Activated CD4-positive, alpha-beta T cell treated with anti-CD3 and anti-CD28 coated beads, Interleukin-10, Interleukin-2, amounts not matched to agents 100 ng/mL and 50 ng/mL, durations not matched to agents 16 hours and 8 hours (primary cell): ENCODE data around the gene SHTN1.
A peak's percentile ranks its signal among the peaks of the same experiment; 100 is the strongest.

Experiments used
- DNase-seq: peaks from one replicate; pipeline ENCODE4 v3.0.0-alpha.2; 2020

SHTN1 gene

DNA sequence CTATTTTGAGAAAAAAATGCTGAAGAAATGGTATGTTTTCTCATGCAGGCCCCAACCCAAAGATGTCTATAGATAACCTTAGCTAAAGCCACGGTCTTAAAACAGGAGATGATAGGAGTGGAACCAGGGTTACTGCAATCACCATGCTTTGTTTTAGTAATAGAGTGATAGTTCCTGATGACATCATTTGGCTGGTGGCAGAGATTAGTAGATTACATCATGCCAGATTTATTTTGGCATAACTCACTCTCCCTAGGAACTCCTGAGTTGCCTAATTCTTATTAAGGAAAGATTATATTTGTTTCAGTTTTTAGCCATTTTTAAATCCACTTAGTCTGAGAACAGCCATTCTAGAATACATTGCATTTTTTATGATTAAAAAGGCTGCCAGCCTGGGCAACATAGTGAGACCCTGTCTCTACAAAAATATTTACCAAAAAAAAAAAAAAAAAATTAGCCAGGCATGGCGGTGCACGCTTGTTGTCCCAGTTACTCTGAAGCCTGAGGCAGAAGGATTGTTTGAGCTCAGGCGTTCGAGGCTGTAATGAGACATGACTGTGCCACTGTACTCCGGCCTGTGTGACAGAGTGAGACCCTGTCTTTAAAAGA, 137.9 kb downstream of the SHTN1 start:
- no peak for DNase-seq

DNA sequence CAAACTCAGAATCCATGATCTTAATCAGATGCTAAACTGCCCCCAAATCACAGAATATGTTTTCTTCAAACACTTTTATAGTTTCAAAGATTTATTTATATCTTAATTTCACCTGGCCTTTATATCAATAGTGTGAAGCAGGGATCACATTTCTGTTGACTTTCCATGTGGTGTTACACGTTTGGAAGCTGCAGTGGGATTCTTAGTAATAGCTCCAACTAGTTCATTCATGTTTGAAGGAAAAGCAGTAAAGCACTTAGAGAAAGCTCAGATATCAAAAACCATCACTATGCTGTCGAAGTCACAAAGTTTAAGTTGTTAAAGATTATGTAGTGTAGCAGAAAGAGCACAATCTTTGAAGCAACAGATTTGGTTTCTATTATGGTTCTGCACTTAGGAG, 138.9 kb downstream of the SHTN1 start:
- no peak for DNase-seq

DNA sequence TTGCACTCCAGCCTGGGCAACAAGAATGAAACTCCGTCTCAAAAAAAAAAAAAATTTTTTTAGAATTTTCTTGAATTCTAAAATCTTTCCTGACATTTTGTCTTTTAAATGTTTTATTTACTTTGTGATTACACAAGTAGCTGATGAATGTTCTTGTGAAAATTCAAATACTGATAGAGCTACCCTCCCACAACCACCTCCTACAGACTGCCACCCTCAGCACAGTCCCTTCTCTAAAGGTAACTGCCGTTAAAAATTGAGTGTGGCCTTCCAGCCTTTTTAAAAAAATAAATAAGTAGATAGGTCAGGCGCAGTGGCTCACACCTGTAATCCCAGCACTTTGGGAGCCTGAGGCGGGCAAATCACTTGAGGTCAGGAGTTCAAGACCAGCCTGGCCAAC, 140.6 kb downstream of the SHTN1 start:
- no peak for DNase-seq

DNA sequence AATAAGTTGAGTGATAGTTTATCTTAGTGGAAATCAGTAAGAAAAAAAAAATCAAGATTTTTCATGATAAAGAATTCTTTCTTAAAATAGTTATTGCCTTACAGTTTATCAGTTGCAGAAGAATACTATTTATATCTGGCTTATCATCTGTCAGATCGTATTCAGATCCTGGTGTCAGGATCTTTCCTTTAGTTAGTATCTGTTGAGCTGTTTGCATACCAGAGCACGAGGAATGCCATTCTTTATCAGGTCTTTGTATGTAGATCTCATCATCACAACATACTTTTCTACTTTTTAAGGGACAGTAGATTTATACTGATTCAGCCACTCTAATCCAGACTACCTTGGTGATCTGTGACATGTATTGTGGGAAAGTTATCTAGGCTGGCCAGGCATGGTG, 143.2 kb downstream of the SHTN1 start:
- no peak for DNase-seq

DNA sequence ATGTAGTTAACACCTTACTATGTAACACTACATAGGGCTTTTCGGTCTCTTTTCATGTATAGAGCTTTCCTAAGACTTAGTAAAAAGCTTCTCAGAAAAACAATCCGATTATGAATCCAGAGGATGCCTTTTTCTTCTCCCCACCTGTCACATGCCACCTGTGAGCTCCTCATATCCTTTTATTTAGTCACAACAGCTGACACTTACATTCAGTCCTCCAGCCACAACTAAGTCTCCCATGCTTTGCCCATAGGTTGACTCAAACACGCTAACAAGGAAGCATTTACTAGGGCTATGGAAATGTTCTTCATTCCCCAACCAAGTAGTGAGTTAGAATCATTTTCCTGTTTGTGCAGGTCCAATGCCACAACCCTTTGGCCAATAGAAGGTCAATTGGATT, 147.8 kb downstream of the SHTN1 start:
- no peak for DNase-seq

DNA sequence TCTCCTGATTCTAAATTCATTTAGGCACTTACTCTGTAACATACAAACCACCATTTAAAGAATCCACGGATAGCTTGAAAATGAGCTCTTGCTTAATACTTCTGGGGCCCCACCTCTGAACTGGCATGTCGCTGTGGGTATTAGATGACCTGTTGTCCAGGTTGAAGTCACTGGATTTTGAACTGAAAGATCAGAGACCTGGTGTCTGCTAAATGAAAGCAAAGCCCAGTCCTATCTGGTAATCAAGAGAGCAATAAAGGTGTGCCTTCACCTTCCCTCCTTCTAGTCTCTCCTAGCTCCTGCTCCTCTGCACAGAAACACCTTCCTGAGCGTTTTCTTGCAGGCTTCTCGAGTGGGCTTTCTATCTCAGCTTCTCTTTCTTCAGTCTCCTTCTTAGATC, 151.3 kb downstream of the SHTN1 start:
- no peak for DNase-seq

DNA sequence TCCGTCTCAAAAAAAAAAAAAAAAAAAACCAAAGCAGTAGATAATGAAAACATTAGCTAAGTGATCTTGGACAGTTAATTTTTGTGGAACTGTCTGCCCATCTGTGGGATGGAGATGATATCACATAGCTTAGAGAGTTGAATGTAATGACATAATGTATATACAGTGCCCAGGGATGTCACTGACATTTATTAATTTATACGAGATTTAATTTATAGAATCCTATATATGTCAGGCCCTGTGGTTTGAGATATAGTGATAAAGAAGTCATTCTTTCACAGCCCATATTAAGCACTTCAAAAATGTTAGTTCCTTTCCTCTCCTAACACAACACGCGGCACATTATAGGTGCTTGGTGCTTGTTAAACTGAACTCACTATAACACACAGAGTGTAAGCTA, 151.7 kb downstream of the SHTN1 start:
- DNase-seq: no peak

DNA sequence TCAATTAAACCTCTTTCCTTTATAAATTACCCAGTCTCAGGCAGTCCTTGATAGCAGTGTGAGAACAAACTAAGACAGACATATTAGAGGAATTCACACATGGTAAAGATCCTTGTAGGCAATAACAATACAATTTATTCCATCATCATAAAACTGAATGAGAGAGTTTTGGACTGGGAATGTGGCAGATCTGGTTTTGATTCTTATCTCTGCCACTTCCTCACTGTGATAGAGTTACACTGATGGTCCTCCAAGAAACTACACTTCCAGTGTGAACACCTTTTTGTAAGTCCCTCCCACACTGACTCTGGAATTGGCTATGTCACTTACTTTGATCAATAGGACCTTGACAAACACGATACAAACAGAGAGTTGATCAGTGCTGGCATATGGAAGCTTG, 152.7 kb downstream of the SHTN1 start:
- no peak for DNase-seq

DNA sequence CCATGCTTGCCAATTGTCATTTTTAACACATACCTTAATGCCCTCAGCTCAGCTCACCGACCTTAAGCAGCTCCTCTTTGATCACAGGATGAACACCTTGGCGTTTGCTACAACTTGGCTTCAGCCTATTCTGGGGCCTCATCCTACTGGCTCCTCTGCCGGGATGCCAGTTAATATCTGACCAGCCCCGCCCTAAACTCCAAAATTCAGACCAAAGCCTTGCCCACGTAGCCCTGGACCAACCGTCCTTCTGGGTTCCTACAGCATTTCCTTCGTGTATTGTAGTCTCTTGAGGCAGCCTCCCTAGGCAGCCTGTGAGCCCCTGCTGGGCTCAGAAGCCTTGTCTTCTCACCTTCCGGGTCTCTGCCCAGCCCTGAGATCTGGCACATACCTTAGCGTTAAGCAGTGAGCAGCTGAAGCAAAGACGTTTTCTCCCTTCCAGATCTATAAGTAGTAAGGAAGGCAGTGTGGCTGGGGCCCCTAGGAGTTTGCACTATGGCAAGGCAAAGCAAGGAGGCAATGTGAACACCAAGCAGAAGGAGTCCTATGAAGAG, 154.9 kb downstream of the SHTN1 start:
- DNase-seq: no peak

DNA sequence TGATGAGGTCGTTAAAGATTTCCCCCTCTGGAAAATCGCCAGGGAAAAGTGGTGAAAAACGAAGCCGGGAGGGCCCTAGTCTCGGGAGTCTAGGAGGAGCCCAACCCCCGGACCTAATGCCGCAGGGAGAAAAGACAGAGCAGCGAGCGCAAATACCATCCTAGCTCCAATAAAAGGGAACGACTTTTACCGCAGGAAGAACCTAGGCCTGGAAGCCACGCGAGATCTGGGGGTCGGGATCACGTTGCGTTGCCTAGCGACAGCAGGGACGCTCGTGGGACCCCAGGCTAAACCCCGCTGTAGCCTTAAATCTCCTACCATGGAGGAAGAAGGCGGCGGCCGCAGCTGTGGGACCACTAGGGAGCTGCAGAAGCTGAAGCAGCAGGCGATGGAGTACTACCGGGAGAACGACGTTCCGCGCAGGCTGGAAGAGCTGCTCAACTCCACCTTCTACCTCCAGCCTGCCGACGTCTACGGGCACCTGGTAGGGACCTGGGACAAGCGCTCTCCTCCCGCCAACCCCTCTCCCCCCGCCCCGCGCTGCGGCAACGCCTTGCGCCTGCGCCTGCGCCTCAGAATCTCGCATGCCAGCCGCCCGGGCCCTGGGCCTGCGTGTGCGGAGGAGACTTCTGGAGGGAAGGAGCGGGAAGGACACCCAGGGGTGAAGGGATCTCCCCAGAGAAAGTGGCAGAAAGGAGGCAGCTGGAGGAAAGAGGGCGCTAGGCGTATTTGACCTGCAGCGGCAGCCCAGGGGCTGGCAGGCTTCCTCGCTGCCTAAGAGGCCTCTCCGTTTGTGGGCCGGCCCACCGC, 155.5 kb downstream of the SHTN1 start, which contains the start of gene ENO4:
ENO4 (plus strand) TSS at position 252 of the 810 bp plus-strand sequence; CDS start at position 320, 68 bp downstream.
- DNase-seq: peak; percentile 34

DNA sequence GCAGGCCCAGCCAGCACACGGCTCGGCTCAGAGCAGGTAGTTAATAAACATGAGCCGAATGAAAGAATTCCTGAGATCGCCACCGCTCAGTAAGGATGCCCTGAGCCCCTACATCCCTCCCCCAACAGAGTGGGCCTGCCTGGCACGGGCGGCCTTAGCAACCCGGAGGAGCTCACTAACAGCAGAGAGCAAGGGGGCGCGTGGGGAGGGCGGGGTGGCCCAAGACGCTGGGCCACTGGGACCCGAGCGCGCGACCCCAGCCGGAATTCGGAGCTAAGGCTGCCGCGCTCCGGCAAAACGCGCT, 156.1 kb downstream of the SHTN1 start:
- no peak for DNase-seq

DNA sequence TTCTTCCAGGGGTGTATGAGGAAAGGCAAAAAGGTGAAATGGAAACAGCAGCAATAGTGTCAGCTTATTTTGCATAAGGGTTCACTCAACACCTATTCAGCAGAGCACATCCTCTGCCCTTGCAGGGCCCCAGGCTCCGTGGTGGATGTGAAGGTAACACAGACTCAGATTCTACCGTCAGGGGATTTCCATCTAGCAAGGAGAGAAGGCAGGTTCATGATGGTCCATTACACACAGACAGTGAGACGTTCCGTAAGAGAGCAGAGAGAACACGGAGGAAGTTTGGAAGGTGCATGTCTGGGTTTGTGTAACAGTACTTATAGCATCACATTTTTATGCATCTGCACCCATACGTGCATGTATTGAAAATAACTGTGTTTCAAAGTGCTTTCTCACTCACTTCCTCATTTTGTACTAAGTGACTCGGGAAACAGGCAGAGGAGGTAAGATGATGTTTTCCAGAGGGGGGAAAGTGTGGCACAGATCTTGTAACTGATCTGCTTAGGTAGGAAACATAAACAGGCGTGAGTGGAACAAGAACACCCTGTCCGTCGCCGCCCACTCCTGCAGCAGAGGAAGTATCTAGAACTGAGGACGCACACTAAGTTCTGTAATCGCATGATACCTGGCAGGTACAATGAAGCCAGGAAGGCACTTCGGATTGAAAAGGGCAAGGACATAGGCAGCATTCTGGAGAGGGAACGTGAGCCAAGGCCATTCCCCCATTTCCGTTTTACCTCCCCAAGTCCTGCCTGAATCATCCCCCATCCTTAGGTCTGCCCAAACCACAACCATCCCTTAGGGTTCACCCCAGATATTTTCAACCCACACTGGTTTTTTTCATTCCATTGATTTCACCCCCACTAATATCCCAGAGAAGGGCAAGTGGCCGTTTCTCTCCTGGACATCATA, 156.7 kb downstream of the SHTN1 start:
- peak; percentile 45 for DNase-seq

DNA sequence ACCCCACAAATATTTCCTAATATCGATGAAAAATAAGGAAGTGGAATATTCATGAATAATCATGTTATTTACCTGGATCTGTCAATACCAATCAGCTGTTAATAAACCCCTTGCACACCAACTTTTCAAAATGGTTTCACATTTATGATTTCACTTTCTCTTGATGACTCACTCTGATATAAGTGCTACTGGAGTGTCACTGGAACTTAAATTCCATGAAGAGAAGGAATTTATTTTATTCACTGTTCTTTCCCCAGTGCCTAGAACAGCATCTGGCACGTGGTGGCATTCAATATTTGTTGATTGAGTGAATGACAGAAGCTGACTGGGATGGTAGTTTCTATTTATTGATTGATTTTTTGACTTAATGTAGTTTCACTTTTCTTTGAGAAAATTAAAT, 159.2 kb downstream of the SHTN1 start:
- no peak for DNase-seq

DNA sequence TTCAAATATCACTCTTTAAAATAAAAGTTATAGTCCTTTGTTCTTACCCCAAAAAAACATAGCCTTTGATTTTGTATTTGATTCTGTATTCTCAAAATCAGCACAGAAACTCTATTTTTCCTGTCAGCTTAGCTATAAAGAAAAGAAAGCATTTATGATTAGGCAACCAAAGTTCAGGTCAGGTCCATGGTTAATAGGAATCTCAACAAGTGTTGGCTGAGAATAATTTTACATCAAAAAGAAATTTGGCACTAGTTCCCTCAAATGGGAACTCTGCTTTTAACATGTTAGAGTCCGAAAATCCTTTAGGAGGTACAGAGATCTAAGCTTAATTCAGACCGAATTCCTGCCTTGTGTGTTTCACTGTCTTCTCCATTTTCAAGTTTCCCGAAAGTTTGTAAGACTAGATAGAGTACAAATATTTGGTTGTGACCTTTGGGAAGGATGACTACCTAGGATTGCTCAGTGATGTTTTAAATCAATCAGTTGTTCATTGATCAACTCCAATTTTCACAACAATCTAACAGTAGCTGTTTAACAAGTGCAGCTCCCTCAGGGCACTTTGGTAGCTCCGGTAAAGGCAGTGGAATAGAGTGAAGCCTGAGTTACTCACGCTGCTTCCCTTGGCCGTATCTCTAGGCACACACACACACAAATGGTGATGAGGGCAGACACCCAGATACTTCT, 164.5 kb downstream of the SHTN1 start:
- DNase-seq: no peak

DNA sequence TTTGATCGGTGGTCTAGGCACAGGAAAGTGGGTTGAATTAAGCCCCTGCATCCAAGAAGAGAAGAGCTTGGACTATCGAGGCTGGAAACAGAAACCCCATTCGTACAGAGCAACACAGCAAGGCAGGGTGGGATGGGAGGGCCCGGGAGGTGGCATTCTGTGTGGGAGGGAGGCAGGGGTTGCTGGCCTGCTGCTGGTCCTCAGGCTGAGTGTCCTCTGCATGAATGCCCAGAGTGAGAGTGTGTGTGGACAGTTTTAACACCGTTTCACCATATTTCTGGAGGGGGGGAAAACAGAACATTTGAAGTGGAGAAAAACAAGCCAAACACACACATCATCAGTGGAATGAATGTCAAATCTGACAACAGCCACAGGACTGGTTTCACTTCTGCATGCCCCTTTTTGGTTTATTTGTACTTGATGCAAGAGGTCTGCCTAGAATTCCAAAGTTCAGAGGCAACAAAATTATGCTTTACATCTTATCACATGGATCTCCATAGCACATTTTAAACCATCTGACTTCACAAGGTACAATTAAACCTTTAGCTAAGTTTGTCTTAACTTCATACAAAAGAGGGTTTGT, 166.8 kb downstream of the SHTN1 start:
- DNase-seq: no peak

DNA sequence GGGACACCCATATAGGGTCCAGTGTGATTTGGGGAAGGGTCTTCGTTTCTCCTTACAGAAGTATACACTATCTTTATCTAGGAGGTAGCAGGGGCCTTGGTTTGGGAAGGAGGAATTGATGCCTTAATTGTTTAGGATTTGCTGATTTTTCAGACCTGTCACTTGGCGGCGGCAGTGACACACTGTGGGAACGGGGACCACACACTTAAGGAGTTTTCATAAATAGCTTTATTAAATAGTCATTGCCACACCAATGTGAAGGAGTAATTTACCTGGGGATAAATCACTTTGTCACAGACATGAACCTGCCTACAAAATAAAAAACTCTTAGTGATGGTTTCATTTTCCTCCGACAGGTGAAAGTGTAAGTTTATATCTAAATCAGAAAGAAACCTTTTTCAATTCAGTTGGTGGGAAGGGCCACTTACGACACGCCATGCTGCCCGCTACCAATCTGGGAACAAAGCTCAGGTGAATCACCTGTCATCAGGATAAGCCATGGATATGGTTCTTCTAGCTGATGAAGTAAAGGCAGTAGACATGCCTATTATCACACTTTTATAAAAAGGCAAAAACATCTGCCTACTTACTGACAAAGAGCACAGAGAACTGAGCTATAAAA, 168.0 kb downstream of the SHTN1 start:
- DNase-seq: no peak

DNA sequence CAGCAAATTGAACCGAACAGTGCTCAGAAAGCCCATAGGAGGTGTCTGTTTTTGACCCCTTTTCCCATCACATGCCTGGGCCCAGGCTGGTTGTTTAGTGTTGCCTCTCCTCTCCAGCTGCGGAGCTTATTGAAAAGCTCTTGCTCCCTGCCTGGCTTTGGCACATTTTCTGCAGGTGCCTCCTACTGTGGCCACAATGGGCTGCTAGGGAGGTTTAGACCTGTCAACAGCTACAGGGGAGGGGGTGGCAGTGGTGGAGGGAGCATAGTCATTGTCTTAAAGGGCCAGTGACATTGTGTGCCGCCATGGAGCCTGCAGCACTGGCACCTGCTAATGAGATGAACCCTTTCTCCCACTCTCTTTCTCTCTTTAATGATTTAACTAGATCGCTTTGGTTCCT, 168.9 kb downstream of the SHTN1 start:
- no peak for DNase-seq

DNA sequence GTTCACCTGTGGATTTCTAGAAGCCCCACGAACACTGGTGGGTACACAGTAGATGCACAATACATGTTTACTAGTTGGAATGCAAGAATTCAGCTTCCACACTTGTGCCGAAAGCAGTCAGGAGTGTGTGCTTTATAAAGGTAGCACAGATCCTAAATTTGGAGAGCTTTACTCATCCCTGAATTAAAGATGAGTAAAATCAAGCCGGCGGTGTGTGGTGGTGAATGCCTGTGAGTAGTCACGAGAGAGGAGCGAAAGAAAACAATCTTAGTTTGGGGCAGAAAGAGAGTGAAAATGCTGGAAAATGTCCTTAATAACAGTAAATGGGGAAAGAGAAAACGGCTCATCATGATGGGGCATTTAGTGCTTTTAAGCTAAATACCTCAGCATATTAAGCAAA, 169.3 kb downstream of the SHTN1 start:
- no peak for DNase-seq

DNA sequence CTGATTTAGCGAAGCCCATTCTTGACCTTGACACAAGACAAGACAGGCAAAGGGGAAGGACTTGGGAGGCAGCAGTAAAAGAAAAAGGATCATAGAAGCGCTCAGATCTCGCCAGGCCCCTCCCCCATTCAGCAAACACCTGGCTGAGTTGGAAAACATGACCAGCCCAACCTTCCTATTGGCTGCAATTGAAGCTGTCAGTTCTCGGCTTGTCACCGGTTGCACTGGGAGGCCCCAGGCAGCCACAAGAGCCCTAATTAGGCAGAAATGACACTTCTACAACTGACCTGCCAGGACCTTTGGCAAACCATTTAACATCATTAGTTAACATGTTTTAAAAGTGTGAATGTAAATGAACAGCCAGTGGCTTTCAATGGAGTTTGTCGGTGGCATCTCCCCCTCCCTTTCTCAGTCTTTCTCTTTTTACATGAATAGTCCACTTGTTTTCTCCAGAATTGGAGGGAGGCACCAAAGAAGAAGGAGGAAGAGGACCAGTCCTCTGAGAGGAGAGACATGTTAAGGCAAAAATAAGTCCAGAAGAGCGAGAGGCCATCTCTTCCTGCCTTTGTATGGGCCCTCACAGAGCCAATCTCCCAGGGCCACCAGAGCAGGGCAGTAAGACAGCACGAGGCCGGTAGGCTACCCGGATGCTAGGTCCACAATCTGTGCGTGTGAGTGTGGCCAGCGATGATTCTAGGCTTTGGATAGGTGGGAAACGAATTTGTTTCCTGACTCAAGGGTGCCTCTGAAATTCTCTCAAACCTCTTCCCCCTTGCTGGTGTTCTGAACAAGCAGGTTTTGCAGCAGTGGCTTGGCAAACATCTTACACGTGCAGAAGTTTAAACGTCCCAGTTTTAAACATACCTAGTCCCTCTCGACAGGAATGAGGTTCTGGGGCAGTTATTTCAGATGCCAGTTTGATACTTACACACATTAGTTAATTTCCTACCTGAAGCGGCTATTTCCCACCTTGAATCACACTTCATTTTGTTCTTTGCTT, 170.7 kb downstream of the SHTN1 start:
- no peak for DNase-seq

DNA sequence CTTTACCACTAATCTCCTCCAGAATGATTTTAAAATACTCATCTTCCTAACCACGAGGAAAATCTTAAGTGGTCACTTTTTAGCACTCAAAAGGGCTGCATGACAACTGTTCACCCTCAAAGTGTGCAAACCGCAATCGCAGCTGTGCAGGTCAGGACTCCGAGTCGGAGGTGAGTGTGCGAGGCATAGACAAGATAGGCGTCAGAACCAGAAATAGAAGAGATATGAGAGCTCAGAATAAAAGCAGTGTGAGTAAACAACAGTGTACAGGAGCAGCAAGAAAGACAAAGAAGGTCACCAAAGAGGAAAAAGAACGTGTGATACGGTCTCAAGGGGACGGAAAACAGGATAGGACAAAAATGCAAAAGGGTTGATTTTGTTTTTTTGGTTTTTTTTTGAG, 173.2 kb downstream of the SHTN1 start:
- no peak for DNase-seq
